ENCODE data around the gene CPSF3. TPM values are rescaled to one million over a fixed set of nuclear protein-coding genes. Genes with fewer than 3 reads are reported as not detected.

CPSF3 gene
- total RNA-seq, 1 donor from 2014 or later: 40.3 TPM

GRCh38 chr2:9407363-9407811 lies 16.1 kb upstream of the CPSF3 start:
- no peak overlapping the region for H3K4me2 ChIP-seq (ENCODE audit: low read length)
- H3K79me2 ChIP-seq (ENCODE audit: insufficient read depth, low read length): peaks cover 7% of the 10 kb centered on the region
- H4K20me1 ChIP-seq (ENCODE audit: insufficient read depth, low read length): peaks cover 5% of the 10 kb centered on the region
- Mint-ChIP-seq H3K36me3 (ENCODE audit: low read depth, unreplicated experiment) (peaks cover 18% of the 10 kb centered on the region), H3K4me1 (ENCODE audit: low read depth, unreplicated experiment) (no peaks in the 10 kb centered on the region), H3K27ac (ENCODE audit: unreplicated experiment) (no peak overlapping the region), H3K27me3 (ENCODE audit: low read depth, unreplicated experiment) (no peaks in the 10 kb centered on the region), H3K4me3 (ENCODE audit: unreplicated experiment) (no peak overlapping the region), H3K9me3 (ENCODE audit: unreplicated experiment) (no peaks in the 10 kb centered on the region)
- no peak overlapping the region for H3K27ac ChIP-seq (ENCODE audit: low read depth, low read length)
- DNase-seq (ENCODE audit: low read depth): no peak
- no peaks in the 10 kb centered on the region for H3K4me1 ChIP-seq (ENCODE audit: insufficient read depth, low read length)
- H3K9ac ChIP-seq (ENCODE audit: low read length): no peak overlapping the region
- no peak overlapping the region for H2AFZ ChIP-seq (ENCODE audit: low read depth, low read length)
- no peaks in the 10 kb centered on the region for H3K9me3 ChIP-seq (ENCODE audit: insufficient read depth, low read depth, low read length)
- FAIRE-seq: no peak
- H3K4me3 ChIP-seq (ENCODE audit: insufficient read depth, low read depth, low read length): no peak overlapping the region
- H3K36me3 ChIP-seq (ENCODE audit: insufficient read depth, low read length): peaks cover 29% of the 10 kb centered on the region
- no peaks in the 10 kb centered on the region for H3K27me3 ChIP-seq (ENCODE audit: insufficient read depth, low read length)
- TF ChIP-seq CTCF (IDR thresholded peaks at IDR 0.05; ENCODE audit: insufficient read depth, low read depth, low read length): no peak
- TF ChIP-seq EZH2 (IDR thresholded peaks at IDR 0.05; ENCODE audit: insufficient read depth, low read length): no peak

- no peak for TF ChIP-seq CTCF (IDR thresholded peaks at IDR 0.05; ENCODE audit: insufficient read depth, low read depth, low read length)
- TF ChIP-seq EZH2 (IDR thresholded peaks at IDR 0.05; ENCODE audit: insufficient read depth, low read length): no peak
- Mint-ChIP-seq H3K27ac (ENCODE audit: unreplicated experiment) (no peak overlapping the region), H3K4me1 (ENCODE audit: low read depth, unreplicated experiment) (no peaks in the 10 kb centered on the region), H3K4me3 (ENCODE audit: unreplicated experiment) (no peak overlapping the region), H3K9me3 (ENCODE audit: unreplicated experiment) (no peaks in the 10 kb centered on the region), H3K27me3 (ENCODE audit: low read depth, unreplicated experiment) (no peaks in the 10 kb centered on the region), H3K36me3 (ENCODE audit: low read depth, unreplicated experiment) (peaks cover 18% of the 10 kb centered on the region)
- Histone ChIP-seq H3K79me2 (ENCODE audit: insufficient read depth, low read length) (peaks cover 11% of the 10 kb centered on the region), H3K4me3 (ENCODE audit: insufficient read depth, low read depth, low read length) (no peak overlapping the region), H3K9me3 (ENCODE audit: insufficient read depth, low read depth, low read length) (no peaks in the 10 kb centered on the region), H4K20me1 (ENCODE audit: insufficient read depth, low read length) (peaks cover 5% of the 10 kb centered on the region), H3K36me3 (ENCODE audit: insufficient read depth, low read length) (peaks cover 21% of the 10 kb centered on the region), H3K27me3 (ENCODE audit: insufficient read depth, low read length) (no peaks in the 10 kb centered on the region), H2AFZ (ENCODE audit: low read depth, low read length) (no peak overlapping the region), H3K27ac (ENCODE audit: low read depth, low read length) (no peak overlapping the region), H3K9ac (ENCODE audit: low read length) (no peak overlapping the region), H3K4me2 (ENCODE audit: low read length) (no peak overlapping the region), H3K4me1 (ENCODE audit: insufficient read depth, low read length) (no peaks in the 10 kb centered on the region)
- FAIRE-seq: no peak
- DNase-seq (ENCODE audit: low read depth): peak; percentile 57
Observed at GRCh38 chr2:9408641-9409151, 14.8 kb upstream of the CPSF3 start.

GRCh38 chr2:9410108-9410507 lies 13.3 kb upstream of the CPSF3 start:
- Histone ChIP-seq H3K9me3 (ENCODE audit: insufficient read depth, low read depth, low read length) (no peaks in the 10 kb centered on the region), H2AFZ (ENCODE audit: low read depth, low read length) (no peak overlapping the region), H4K20me1 (ENCODE audit: insufficient read depth, low read length) (peaks cover 5% of the 10 kb centered on the region), H3K27ac (ENCODE audit: low read depth, low read length) (no peak overlapping the region), H3K27me3 (ENCODE audit: insufficient read depth, low read length) (no peaks in the 10 kb centered on the region), H3K79me2 (ENCODE audit: insufficient read depth, low read length) (peaks cover 22% of the 10 kb centered on the region), H3K4me1 (ENCODE audit: insufficient read depth, low read length) (no peaks in the 10 kb centered on the region), H3K4me3 (ENCODE audit: insufficient read depth, low read depth, low read length) (no peak overlapping the region), H3K4me2 (ENCODE audit: low read length) (no peak overlapping the region), H3K36me3 (ENCODE audit: insufficient read depth, low read length) (peaks cover 21% of the 10 kb centered on the region), H3K9ac (ENCODE audit: low read length) (no peak overlapping the region)
- FAIRE-seq (no peak), DNase-seq (ENCODE audit: low read depth) (no peak)
- TF ChIP-seq CTCF (IDR thresholded peaks at IDR 0.05; ENCODE audit: insufficient read depth, low read depth, low read length) (no peak), EZH2 (IDR thresholded peaks at IDR 0.05; ENCODE audit: insufficient read depth, low read length) (no peak)
- Mint-ChIP-seq H3K9me3 (ENCODE audit: unreplicated experiment) (no peaks in the 10 kb centered on the region), H3K27ac (ENCODE audit: unreplicated experiment) (no peak overlapping the region), H3K36me3 (ENCODE audit: low read depth, unreplicated experiment) (peaks cover 18% of the 10 kb centered on the region), H3K27me3 (ENCODE audit: low read depth, unreplicated experiment) (no peaks in the 10 kb centered on the region), H3K4me3 (ENCODE audit: unreplicated experiment) (no peak overlapping the region), H3K4me1 (ENCODE audit: low read depth, unreplicated experiment) (no peaks in the 10 kb centered on the region)

All from astrocyte (in vitro differentiated cells and primary cell).